Upper lobe of left lung (tissue), 6 donors: ENCODE data around the gene NSMCE1. TPM values are rescaled to one million over a fixed set of nuclear protein-coding genes. Genes with fewer than 3 reads are reported as not detected.

Source experiments
- ATAC-seq, 2 donors: fragments of 200-7000 bp; cut with Tn5 transposase; one replicate each; pipeline ENCODE4 v1.9.1; 2022; ENCODE audit warnings: mild to moderate bottlenecking in 2 of 2, moderate library complexity in 2 of 2; ENCODE audit not compliant: low FRiP score in 2 of 2
- DNase-seq, 2 donors: peaks; one replicate each; pipeline ENCODE4 v3.0.0-alpha.2; 2019 to 2020
- H3K27ac ChIP-seq, 4 donors: fragments of 200-600 bp; sonication (generic); one replicate each; pipeline ENCODE4 v1.5.1; 2016 to 2019
- H3K27me3 ChIP-seq, 4 donors: fragments of 200-600 bp; sonication (generic); one replicate each; pipeline ENCODE4 v1.5.1; 2017 to 2019
- H3K36me3 ChIP-seq, 4 donors: fragments of 200-600 bp; sonication (generic); one replicate each; pipeline ENCODE4 v1.5.1; 2016 to 2019
- H3K4me1 ChIP-seq, 4 donors: fragments of 200-600 bp; sonication (generic); one replicate each; pipeline ENCODE4 v1.5.1; 2018 to 2019
- H3K4me3 ChIP-seq, 4 donors: fragments of 200-600 bp; sonication (generic); one replicate each; pipeline ENCODE4 v1.5.1; 2017 to 2019; ENCODE audit warnings: mild to moderate bottlenecking in 2 of 4, moderate library complexity in 1 of 4
- H3K9me3 ChIP-seq, 4 donors: fragments of 200-600 bp; sonication (generic); one replicate each; pipeline ENCODE4 v1.5.1; 2018 to 2019
- CTCF ChIP-seq, 6 experiments: fragments of 450-650 bp in 4 of 6; fragments of 200-600 bp in 2 of 6; sonication (generic) in 2 of 6; IDR thresholded peaks; one replicate each; pipeline ENCODE4 v1.5.1; 2016 to 2019; ENCODE audit warnings: antibody characterized with exemption in 6 of 6
- EP300 ChIP-seq, 4 donors: sonication (generic); formaldehyde crosslinking; IDR thresholded peaks; one replicate each; pipeline ENCODE4 v1.5.1; 2017; ENCODE audit warnings: antibody characterized with exemption in 4 of 4, control low read depth in 2 of 4
- POLR2A ChIP-seq, 4 donors: fragments of 450-650 bp; IDR thresholded peaks; one replicate each; pipeline ENCODE4 v1.5.1; 2016 to 2017; ENCODE audit warnings: antibody characterized with exemption in 4 of 4, mild to moderate bottlenecking in 2 of 4
- POLR2AphosphoS5 ChIP-seq, 2 donors: sonication (generic); formaldehyde crosslinking; IDR thresholded peaks; one replicate each; pipeline ENCODE4 v1.5.1; 2017; ENCODE audit warnings: antibody characterized with exemption in 2 of 2
- WGBS, 2 donors: methylation state at CpG; one replicate each; pipeline ENCODE4 v1.1.5; 2017 to 2018; 5-methylcytosine and 5-hydroxymethylcytosine counted together
- total RNA-seq, 6 donors: library from RNA; depleted of rRNA in 4 of 6; stranded (reverse); fragments of >200 nt in 4 of 6; gene quantifications; one replicate each; pipeline versions ENCODE4 v1.1.0 to v1.2.1, GENCODE V29; 2016 to 2021
- donor health status: DM: no; HTN: no; CAD: no; lungs with moderate emphysema.
- donor health status: DM: no; HTN: yes; CAD: no; lungs with severe emphysema.

NSMCE1 gene
- total RNA-seq, 6 donors from 2014 or later: 14.7 to 50.6 (median 31.0) TPM

GRCh38 chr16:27225536-27226360 is 42.8 kb downstream of the NSMCE1 start:
- Histone ChIP-seq H3K27me3 (no peaks in the 10 kb centered on the region), H3K36me3 (peaks cover 0 to 44% (median 22%) of the 10 kb centered on the region in 4 donors), H3K4me3 (no peak overlapping the region), H3K9me3 (no peaks in the 10 kb centered on the region), H3K27ac (peak overlapping the region in 1 of 4 donors; percentile 30), H3K4me1 (peaks cover 6 to 39% (median 15%) of the 10 kb centered on the region in 4 donors)
- DNase-seq (no peak), ATAC-seq (no peak)
- WGBS, 2 donors: 78 to 80% methylated on average over 20 to 27 of the region's 27 CpGs
- TF ChIP-seq EP300 (IDR thresholded peaks at IDR 0.05) (no peak), POLR2AphosphoS5 (IDR thresholded peaks at IDR 0.05) (no peak), CTCF (IDR thresholded peaks at IDR 0.05) (no peak), POLR2A (IDR thresholded peaks at IDR 0.05) (no peak)

GRCh38 chr16:27224741-27225300 is 43.8 kb downstream of the NSMCE1 start:
- peaks cover 6 to 34% (median 14%) of the 10 kb centered on the region in 4 donors for H3K4me1 ChIP-seq
- no peaks in the 10 kb centered on the region for H3K27me3 ChIP-seq
- H3K27ac ChIP-seq: peak overlapping the region in 1 of 4 donors; percentile 56
- no peaks in the 10 kb centered on the region for H3K9me3 ChIP-seq
- H3K36me3 ChIP-seq: peaks cover 0 to 41% (median 15%) of the 10 kb centered on the region in 4 donors
- WGBS, 2 donors: 85 to 86% methylated on average over 17 to 18 of the region's 19 CpGs
- TF ChIP-seq POLR2AphosphoS5 (IDR thresholded peaks at IDR 0.05) (no peak), CTCF (IDR thresholded peaks at IDR 0.05) (no peak), POLR2A (IDR thresholded peaks at IDR 0.05) (no peak)
- DNase-seq (no peak), ATAC-seq (no peak)
- H3K4me3 ChIP-seq: no peak overlapping the region

- Histone ChIP-seq H3K9me3 (no peaks in the 10 kb centered on the region), H3K27ac (peak overlapping the region in 1 of 4 donors; percentile 56), H3K4me1 (peaks cover 6 to 34% (median 14%) of the 10 kb centered on the region in 4 donors), H3K36me3 (peaks cover 0 to 43% (median 15%) of the 10 kb centered on the region in 4 donors), H3K4me3 (no peak overlapping the region), H3K27me3 (no peaks in the 10 kb centered on the region)
- ATAC-seq (peak in 1 of 2 donors; percentile 2), DNase-seq (no peak)
- no peak for TF ChIP-seq CTCF (IDR thresholded peaks at IDR 0.05)
- no peak for TF ChIP-seq POLR2A (IDR thresholded peaks at IDR 0.05)
- TF ChIP-seq EP300 (IDR thresholded peaks at IDR 0.05): no peak
- no peak for TF ChIP-seq POLR2AphosphoS5 (IDR thresholded peaks at IDR 0.05)
- 81 to 100% methylated on average over 3 to 13 of the region's 14 CpGs for WGBS, 2 donors
Measured at GRCh38 chr16:27224271-27224737, 44.3 kb downstream of the NSMCE1 start.

- ATAC-seq: no peak
- no peak for DNase-seq
- peaks cover 0 to 49% (median 19%) of the 10 kb centered on the region in 4 donors for H3K36me3 ChIP-seq
Measured at GRCh38 chr16:27223701-27224100, 44.9 kb downstream of the NSMCE1 start.

More at GRCh38 chr16:27223701-27224100, 44.9 kb downstream of the NSMCE1 start:
- WGBS, 2 donors: 91 to 100% methylated on average over 1 to 6 of the region's 6 CpGs
- Histone ChIP-seq H3K27me3 (no peaks in the 10 kb centered on the region), H3K4me1 (peaks cover 4 to 34% (median 13%) of the 10 kb centered on the region in 4 donors), H3K27ac (peak overlapping the region in 2 of 4 donors; percentile 25 to 56), H3K9me3 (no peaks in the 10 kb centered on the region), H3K4me3 (no peak overlapping the region)
- TF ChIP-seq POLR2AphosphoS5 (IDR thresholded peaks at IDR 0.05): no peak
- TF ChIP-seq POLR2A (IDR thresholded peaks at IDR 0.05): no peak
- TF ChIP-seq CTCF (IDR thresholded peaks at IDR 0.05): no peak
- no peak for TF ChIP-seq EP300 (IDR thresholded peaks at IDR 0.05)
